Esophagus squamous epithelium (tissue), 5 donors: Measurements from ENCODE around the gene FANCE. TPM values are rescaled to one million over a fixed set of nuclear protein-coding genes. Genes with fewer than 3 reads are reported as not detected.

ENCODE experiments used
- DNase-seq: peaks from one replicate; lab custom pipeline; 2025; lab: John Stamatoyannopoulos, UW
- H3K27ac ChIP-seq, 4 donors: fragments of 200-600 bp; sonication (generic); one replicate each; pipeline ENCODE4 v1.5.1; 2016 to 2019; ENCODE audit warnings: mild to moderate bottlenecking in 1 of 4
- H3K27me3 ChIP-seq, 4 donors: fragments of 200-600 bp; sonication (generic); 1 replicate in 3 of 4; 2 replicates in 1 of 4; pipeline versions ENCODE4 v1.5.1 to v1.6.0; 2017 to 2021; ENCODE audit warnings: antibody characterized with exemption in 1 of 4
- H3K36me3 ChIP-seq, 3 donors: fragments of 200-600 bp; sonication (generic); one replicate each; pipeline ENCODE4 v1.5.1; 2016 to 2019
- H3K4me1 ChIP-seq, 3 donors: fragments of 200-600 bp; sonication (generic); one replicate each; pipeline ENCODE4 v1.5.1; 2017 to 2019
- H3K4me3 ChIP-seq, 4 donors: fragments of 200-600 bp; sonication (generic); 1 replicate in 3 of 4; 2 replicates in 1 of 4; pipeline ENCODE4 v1.5.1; 2016 to 2019; ENCODE audit warnings: mild to moderate bottlenecking in 2 of 4, moderate library complexity in 1 of 4
- H3K9me3 ChIP-seq, 3 donors: fragments of 200-600 bp; sonication (generic); one replicate each; pipeline ENCODE4 v1.5.1; 2016 to 2019
- CTCF ChIP-seq, 6 experiments: fragments of 450-650 bp in 4 of 6; fragments of 200-600 bp in 2 of 6; sonication (generic) in 2 of 6; IDR thresholded peaks; one replicate each; pipeline ENCODE4 v1.5.1; 2016 to 2019; ENCODE audit warnings: antibody characterized with exemption in 6 of 6, mild to moderate bottlenecking in 4 of 6, moderate library complexity in 4 of 6
- POLR2A ChIP-seq, 4 donors: fragments of 450-650 bp; IDR thresholded peaks; one replicate each; pipeline ENCODE4 v1.6.1; 2017; ENCODE audit warnings: antibody characterized with exemption in 4 of 4, mild to moderate bottlenecking in 4 of 4, moderate library complexity in 3 of 4
- WGBS, 2 donors: methylation state at CpG; one replicate each; pipeline ENCODE4 v1.1.5; 2018; 5-methylcytosine and 5-hydroxymethylcytosine counted together
- intact Hi-C: fragments of 100-400 bp; cut with DNase I; formaldehyde crosslinking; loops from one replicate; pipeline ENCODE4 v1.15.0; 2022
- total RNA-seq, 4 donors: library from RNA; depleted of rRNA; stranded (reverse); fragments of >200 nt; gene quantifications; one replicate each; pipeline ENCODE4 v1.1.0, GENCODE V29; 2016
- donor health status: DM: yes; HTN: yes; CAD: no.

FANCE gene
- total RNA-seq, 4 donors from 2014 or later: 6.9 to 15.5 (median 8.0) TPM

DNA sequence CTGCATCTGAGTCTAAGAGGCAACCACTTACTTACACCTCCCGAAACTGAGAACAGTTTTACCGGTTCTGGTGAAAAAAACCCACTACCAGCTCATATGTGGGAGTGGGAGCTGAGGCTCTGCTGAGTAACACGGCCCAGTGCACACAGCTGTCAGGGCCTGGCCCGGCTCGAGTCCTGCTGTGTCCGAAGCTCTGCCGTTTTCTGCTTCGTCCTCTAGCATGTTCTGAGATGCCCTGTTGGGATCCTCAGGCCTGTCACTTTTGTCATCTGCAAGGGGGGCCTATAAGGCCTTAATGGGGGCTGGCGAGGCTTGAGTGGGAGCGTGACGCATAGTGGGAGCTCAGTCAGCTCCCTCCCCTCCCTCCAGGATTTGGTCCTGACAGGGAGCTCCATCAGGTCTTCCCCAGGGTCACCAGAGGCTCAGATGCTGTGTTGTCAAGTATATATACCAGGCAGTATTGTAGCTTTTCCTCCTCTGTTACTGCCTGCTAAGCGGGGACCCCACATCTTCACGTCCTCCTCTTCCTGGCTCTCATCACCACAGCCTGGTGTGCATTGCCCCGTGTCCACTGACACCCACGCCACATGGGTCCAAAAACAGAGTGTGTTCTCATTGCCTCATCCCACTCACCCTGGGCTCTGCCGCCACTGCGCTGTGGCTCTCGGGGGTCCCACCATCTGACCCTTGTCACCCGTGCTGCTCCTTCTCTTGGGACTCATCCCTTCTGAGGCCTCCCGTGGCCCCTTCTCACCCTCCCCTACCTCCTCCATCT lies 45.2 kb upstream of the FANCE start:
- TF ChIP-seq POLR2A (IDR thresholded peaks at IDR 0.05) (no peak), CTCF (IDR thresholded peaks at IDR 0.05) (no peak)
- Histone ChIP-seq H3K36me3 (peaks cover 0 to 26% (median 7%) of the 10 kb centered on the region in 3 donors), H3K27me3 (no peaks in the 10 kb centered on the region), H3K4me3 (no peak overlapping the region), H3K4me1 (peaks cover 0 to 24% (median 2%) of the 10 kb centered on the region in 3 donors), H3K27ac (no peak overlapping the region), H3K9me3 (no peaks in the 10 kb centered on the region)
- intact Hi-C loops: no loop called here
- DNase-seq: no peak
- 86 to 90% methylated on average over 12 to 15 of the region's 20 CpGs for WGBS, 2 donors

GRCh38 chr6:35409245-35409644 lies 42.9 kb upstream of the FANCE start:
- H3K9me3 ChIP-seq: no peaks in the 10 kb centered on the region
- H3K4me3 ChIP-seq: no peak overlapping the region
- no peak for TF ChIP-seq POLR2A (IDR thresholded peaks at IDR 0.05)
- TF ChIP-seq CTCF (IDR thresholded peaks at IDR 0.05): no peak
- 69 to 83% methylated on average over 5 of the region's 5 CpGs for WGBS, 2 donors
- peaks cover 0 to 24% (median 3%) of the 10 kb centered on the region in 3 donors for H3K4me1 ChIP-seq
- no peaks in the 10 kb centered on the region for H3K27me3 ChIP-seq
- no peak for DNase-seq
- intact Hi-C loops: no loop called here
- peaks cover 0 to 50% (median 7%) of the 10 kb centered on the region in 3 donors for H3K36me3 ChIP-seq
- H3K27ac ChIP-seq: no peak overlapping the region

GRCh38 chr6:35410131-35410530 lies 42.0 kb upstream of the FANCE start:
- Histone ChIP-seq H3K4me3 (no peak overlapping the region), H3K9me3 (no peaks in the 10 kb centered on the region), H3K27me3 (no peaks in the 10 kb centered on the region), H3K36me3 (peaks cover 0 to 56% (median 7%) of the 10 kb centered on the region in 3 donors), H3K4me1 (peaks cover 4 to 32% (median 8%) of the 10 kb centered on the region in 3 donors), H3K27ac (no peak overlapping the region)
- 61 to 62% methylated on average over 3 of the region's 3 CpGs for WGBS, 2 donors
- DNase-seq: no peak
- intact Hi-C loops: loop anchor here (10.0 kb wide), 1 partner anchor 65 kb away; the partner anchor contains the start of gene PPARD
- no peak for TF ChIP-seq CTCF (IDR thresholded peaks at IDR 0.05)
- TF ChIP-seq POLR2A (IDR thresholded peaks at IDR 0.05): no peak

DNA sequence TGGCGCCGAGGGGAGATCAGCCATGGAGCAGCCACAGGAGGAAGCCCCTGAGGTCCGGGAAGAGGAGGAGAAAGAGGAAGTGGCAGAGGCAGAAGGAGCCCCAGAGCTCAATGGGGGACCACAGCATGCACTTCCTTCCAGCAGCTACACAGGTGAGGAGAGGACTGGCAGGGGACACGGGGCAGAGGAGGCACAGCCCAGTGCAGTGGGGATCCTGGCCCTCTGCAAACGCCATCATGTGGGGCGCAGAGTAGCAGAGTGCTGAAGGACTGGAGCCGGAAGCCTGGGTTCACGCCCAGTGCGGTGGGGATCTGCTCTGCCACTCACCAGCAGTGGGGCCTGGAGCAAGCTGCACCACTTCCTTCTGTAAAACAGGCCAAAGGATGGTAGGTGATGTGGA lies 41.1 kb upstream of the FANCE start:
- Histone ChIP-seq H3K9me3 (no peaks in the 10 kb centered on the region), H3K4me3 (no peak overlapping the region), H3K27me3 (no peaks in the 10 kb centered on the region), H3K27ac (no peak overlapping the region), H3K4me1 (peaks cover 4 to 37% (median 8%) of the 10 kb centered on the region in 3 donors), H3K36me3 (peaks cover 0 to 62% (median 7%) of the 10 kb centered on the region in 3 donors)
- 53 to 90% methylated on average over 4 to 9 of the region's 9 CpGs for WGBS, 2 donors
- TF ChIP-seq CTCF (IDR thresholded peaks at IDR 0.05): no peak
- no peak for TF ChIP-seq POLR2A (IDR thresholded peaks at IDR 0.05)
- intact Hi-C loops: loop anchor here (10.0 kb wide), 1 partner anchor 66 kb away; the partner anchor contains the start of gene PPARD
- no peak for DNase-seq

DNA sequence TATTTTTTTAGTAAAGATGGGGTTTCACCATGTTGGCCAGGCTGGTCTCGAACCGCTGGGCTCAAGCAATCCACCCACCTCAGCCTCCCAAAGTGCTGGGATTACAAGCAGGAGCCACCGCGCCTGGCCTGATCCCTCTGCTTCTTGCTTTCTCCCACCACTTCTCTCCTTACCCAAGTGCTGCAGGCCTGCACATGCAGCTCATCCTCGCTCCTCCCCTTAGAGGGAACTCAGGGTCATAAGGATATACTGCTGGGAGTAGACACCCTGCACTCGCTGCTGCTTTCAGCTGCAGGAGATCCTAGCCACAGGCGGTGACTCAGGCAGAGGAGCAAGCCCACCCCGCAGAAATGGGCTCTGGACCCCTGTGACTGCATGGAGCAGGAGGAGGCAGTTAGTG lies 40.0 kb upstream of the FANCE start:
- Histone ChIP-seq H3K9me3 (no peaks in the 10 kb centered on the region), H3K27me3 (no peaks in the 10 kb centered on the region), H3K36me3 (peaks cover 0 to 67% (median 7%) of the 10 kb centered on the region in 3 donors), H3K27ac (no peak overlapping the region), H3K4me3 (no peak overlapping the region), H3K4me1 (peaks cover 4 to 37% (median 8%) of the 10 kb centered on the region in 3 donors)
- intact Hi-C loops: loop anchor here (10.0 kb wide), 1 partner anchor 67 kb away; the partner anchor contains the start of gene PPARD
- 60 to 73% methylated on average over 3 to 5 of the region's 8 CpGs for WGBS, 2 donors
- DNase-seq: no peak
- TF ChIP-seq CTCF (IDR thresholded peaks at IDR 0.05) (no peak), POLR2A (IDR thresholded peaks at IDR 0.05) (no peak)
